ENCODE measurements around the gene PPCS. TPM values are rescaled to one million over a fixed set of nuclear protein-coding genes. Genes with fewer than 3 reads are reported as not detected.

The PPCS gene
- total RNA-seq, 1 experiment from 2014 or later = 36.7 TPM

GRCh38 chr1:42433369-42433768, 23.0 kb upstream of the PPCS start:
- H3K4ac ChIP-seq (ENCODE audit: low read depth, low read length) = no peak overlapping the region
- H2BK120ac ChIP-seq (ENCODE audit: low read depth, low read length, poor library complexity, severe bottlenecking) = no peak overlapping the region

More at GRCh38 chr1:42433369-42433768, 23.0 kb upstream of the PPCS start:
- TF ChIP-seq, protein P1, sequence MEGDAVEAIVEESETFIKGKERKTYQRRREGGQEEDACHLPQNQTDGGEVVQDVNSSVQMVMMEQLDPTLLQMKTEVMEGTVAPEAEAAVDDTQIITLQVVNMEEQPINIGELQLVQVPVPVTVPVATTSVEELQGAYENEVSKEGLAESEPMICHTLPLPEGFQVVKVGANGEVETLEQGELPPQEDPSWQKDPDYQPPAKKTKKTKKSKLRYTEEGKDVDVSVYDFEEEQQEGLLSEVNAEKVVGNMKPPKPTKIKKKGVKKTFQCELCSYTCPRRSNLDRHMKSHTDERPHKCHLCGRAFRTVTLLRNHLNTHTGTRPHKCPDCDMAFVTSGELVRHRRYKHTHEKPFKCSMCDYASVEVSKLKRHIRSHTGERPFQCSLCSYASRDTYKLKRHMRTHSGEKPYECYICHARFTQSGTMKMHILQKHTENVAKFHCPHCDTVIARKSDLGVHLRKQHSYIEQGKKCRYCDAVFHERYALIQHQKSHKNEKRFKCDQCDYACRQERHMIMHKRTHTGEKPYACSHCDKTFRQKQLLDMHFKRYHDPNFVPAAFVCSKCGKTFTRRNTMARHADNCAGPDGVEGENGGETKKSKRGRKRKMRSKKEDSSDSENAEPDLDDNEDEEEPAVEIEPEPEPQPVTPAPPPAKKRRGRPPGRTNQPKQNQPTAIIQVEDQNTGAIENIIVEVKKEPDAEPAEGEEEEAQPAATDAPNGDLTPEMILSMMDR (conservative IDR thresholded peaks at IDR 0.05) = no peak
- H2AK5ac ChIP-seq (ENCODE audit: insufficient read length, low read length) = no peak overlapping the region
- no peak overlapping the region for H3K27ac ChIP-seq (ENCODE audit: insufficient read length, low read depth, low read length)
- H3K4me2 ChIP-seq (ENCODE audit: insufficient read depth, insufficient read length, low read length) = no peak overlapping the region
- H2AFZ ChIP-seq (ENCODE audit: low read length) = no peak overlapping the region
- H3T11ph ChIP-seq (ENCODE audit: low read length) = no peak overlapping the region
- no peak for DNase-seq
- H3K9ac ChIP-seq (ENCODE audit: extremely low read depth, insufficient read length, low read length) = no peak overlapping the region
- no peak overlapping the region for H3K14ac ChIP-seq (ENCODE audit: insufficient read depth, low read length)
- no peak overlapping the region for H2BK20ac ChIP-seq (ENCODE audit: low read depth, low read length, poor library complexity, severe bottlenecking)
- WGBS (ENCODE audit: extremely low coverage, insufficient read length, low lambda C conversion rate) = no CpG with 5 or more reads among the region's 6 CpGs
- H3K23ac ChIP-seq (ENCODE audit: insufficient read length, low read depth, low read length) = no peak overlapping the region
- H3K9me3 ChIP-seq (ENCODE audit: control insufficient read depth, low read depth, low read length) = no peaks in the 10 kb centered on the region
- no peaks in the 10 kb centered on the region for H3K23me2 ChIP-seq (ENCODE audit: insufficient read length, low read depth, low read length, poor library complexity, severe bottlenecking)
- Mint-ChIP-seq H3K27me3 (ENCODE audit: low read depth) (no peaks in the 10 kb centered on the region; the same call in 1 of the 2 replicates), H3K4me1 (peaks cover 8 to 9% of the 10 kb centered on the region in 2 experiments), H3K27ac (no peak overlapping the region), H3K4me3 (no peak overlapping the region), H3K36me3 (ENCODE audit: insufficient read depth in 1 of 3, low read depth in 3 of 3) (no peaks in the 10 kb centered on the region), H3K9me3 (no peaks in the 10 kb centered on the region; a peak in 1 of 5 replicates)
- H3K4me1 ChIP-seq (ENCODE audit: insufficient read depth, low read length) = no peaks in the 10 kb centered on the region; the same call in 1 of the 2 replicates
- no peaks in the 10 kb centered on the region for H4K20me1 ChIP-seq (ENCODE audit: control insufficient read depth, insufficient read depth, insufficient read length)
- no peak overlapping the region for H2BK5ac ChIP-seq (ENCODE audit: insufficient read length, low read length)
- H4K8ac ChIP-seq (replicated peaks; ENCODE audit: insufficient read length, low read depth, low read length) = no peak overlapping the region
- H3K27me3 ChIP-seq (ENCODE audit: insufficient read depth, low read length) = no peaks in the 10 kb centered on the region
- H3K79me1 ChIP-seq (ENCODE audit: insufficient read depth, low read depth, low read length, poor library complexity, severe bottlenecking) = no peaks in the 10 kb centered on the region
- H2BK12ac ChIP-seq (ENCODE audit: insufficient read length, low read depth, low read length) = no peak overlapping the region
- no peak overlapping the region for H4K91ac ChIP-seq (ENCODE audit: insufficient read length, low read depth, low read length)
- H3K79me2 ChIP-seq (ENCODE audit: insufficient read depth, low read length) = no peaks in the 10 kb centered on the region
- H3K56ac ChIP-seq (ENCODE audit: insufficient read length, low read depth, low read length) = no peak overlapping the region
- H3K18ac ChIP-seq (ENCODE audit: insufficient read length, low read depth, low read length) = no peak overlapping the region
- no peak overlapping the region for H4K5ac ChIP-seq (ENCODE audit: insufficient read length, low read depth, low read length)
- H2BK15ac ChIP-seq (ENCODE audit: low read depth, low read length) = no peak overlapping the region
